GM23338 (cell line): ENCODE data around the gene PRMT1. TPM values are rescaled to one million over a fixed set of nuclear protein-coding genes. Genes with fewer than 3 reads are reported as not detected.

Experiments used
- ATAC-seq: fragments of 200-7000 bp; cut with Tn5 transposase; 3 replicates; pipeline ENCODE4 v1.9.1; 2020
- DNase-seq: peaks from one replicate; pipeline ENCODE4 v3.0.0-alpha.2; 2015; ENCODE audit warnings: low spot score
- H2AFZ ChIP-seq: fragments of 200-600 bp; sonication (generic); 2 replicates; pipeline ENCODE4 v1.8.0; 2016; ENCODE audit warnings: antibody characterized with exemption, mild to moderate bottlenecking, moderate library complexity
- H3F3A ChIP-seq: fragments of 200-600 bp; sonication (generic); replicated peaks from 2 replicates; pipeline ENCODE4 v1.8.0; 2017; ENCODE audit warnings: antibody characterized with exemption, mixed run types, low read depth
- H3K27ac ChIP-seq: fragments of 200-600 bp; sonication (generic); 2 replicates; pipeline ENCODE4 v1.6.1; 2016; ENCODE audit warnings: low read depth
- H3K27me3 ChIP-seq: fragments of 200-600 bp; sonication (generic); 2 replicates; pipeline ENCODE4 v1.8.0; 2016; ENCODE audit warnings: mild to moderate bottlenecking, mixed run types, moderate library complexity; ENCODE audit not compliant: insufficient read depth
- H3K36me3 ChIP-seq: fragments of 200-600 bp; sonication (generic); 2 replicates; pipeline ENCODE4 v1.8.0; 2016; ENCODE audit warnings: mild to moderate bottlenecking; ENCODE audit not compliant: insufficient read depth
- H3K4me1 ChIP-seq: fragments of 200-600 bp; sonication (generic); 2 replicates; pipeline ENCODE4 v1.8.0; 2016; ENCODE audit warnings: mild to moderate bottlenecking, moderate library complexity; ENCODE audit not compliant: insufficient read depth
- H3K4me2 ChIP-seq: fragments of 200-600 bp; sonication (generic); 2 replicates; pipeline ENCODE4 v1.7.1; 2017; ENCODE audit warnings: mixed run types
- H3K4me3 ChIP-seq: fragments of 200-600 bp; sonication (generic); 2 replicates; pipeline ENCODE4 v1.6.1; 2016; ENCODE audit warnings: mixed run types
- H3K79me2 ChIP-seq: fragments of 200-600 bp; sonication (generic); replicated peaks from 2 replicates; pipeline ENCODE4 v1.8.0; 2017; ENCODE audit warnings: mild to moderate bottlenecking; ENCODE audit not compliant: insufficient read depth
- H3K9me2 ChIP-seq: fragments of 200-600 bp; sonication (generic); 2 replicates; pipeline ENCODE4 v1.8.0; 2017; ENCODE audit not compliant: insufficient read depth
- H4K20me1 ChIP-seq: fragments of 200-600 bp; sonication (generic); replicated peaks from 2 replicates; pipeline ENCODE4 v1.8.0; 2017; ENCODE audit warnings: mild to moderate bottlenecking; ENCODE audit not compliant: insufficient read depth
- H3K27ac Mint-ChIP-seq: 2 replicates; pipeline ENCODE4 v1.8.0; 2020; ENCODE audit warnings: inconsistent platforms, mild to moderate bottlenecking, moderate library complexity, mixed read lengths
- H3K27me3 Mint-ChIP-seq: 3 replicates; pipeline ENCODE4 v1.8.0; 2022; ENCODE audit warnings: low read depth, mild to moderate bottlenecking, moderate library complexity, mixed read lengths, inconsistent platforms; ENCODE audit not compliant: insufficient read depth, poor library complexity
- H3K36me3 Mint-ChIP-seq: 3 replicates; pipeline ENCODE4 v1.8.0; 2021; ENCODE audit warnings: low read depth, mild to moderate bottlenecking, inconsistent platforms, moderate library complexity, mixed read lengths
- H3K4me1 Mint-ChIP-seq: 3 replicates; pipeline ENCODE4 v1.8.0; 2020; ENCODE audit warnings: mild to moderate bottlenecking, inconsistent platforms, mixed read lengths
- H3K4me3 Mint-ChIP-seq: 3 replicates; pipeline ENCODE4 v1.8.0; 2021; ENCODE audit warnings: moderate library complexity, mild to moderate bottlenecking, inconsistent platforms, mixed read lengths
- H3K9me3 Mint-ChIP-seq: 3 replicates; pipeline ENCODE4 v1.8.0; 2020; ENCODE audit warnings: moderate library complexity, mild to moderate bottlenecking, inconsistent platforms, mixed read lengths
- CREB1 ChIP-seq: fragments of 250-450 bp; sonication (Bioruptor Pico); IDR thresholded peaks from 2 replicates; pipeline ENCODE4 v1.5.0; 2020; ENCODE audit warnings: low read depth, mild to moderate bottlenecking, moderate library complexity
- ETS1 ChIP-seq: IDR thresholded peaks from 2 replicates; pipeline ENCODE4 v1.6.1; 2016; ENCODE audit warnings: antibody characterized with exemption
- EZH2 ChIP-seq: fragments of 200-600 bp; sonication (generic); IDR thresholded peaks from one replicate; pipeline ENCODE4 v1.8.0; 2017; ENCODE audit warnings: antibody characterized with exemption, mild to moderate bottlenecking, low read depth; ENCODE audit not compliant: unreplicated experiment
- EZH2phosphoT487 ChIP-seq: fragments of 200-600 bp; sonication (generic); IDR thresholded peaks from one replicate; pipeline ENCODE4 v1.8.1; 2018; ENCODE audit warnings: antibody characterized with exemption; ENCODE audit not compliant: unreplicated experiment
- JUNB ChIP-seq: IDR thresholded peaks from one replicate; pipeline ENCODE4 v1.6.1; 2016; ENCODE audit warnings: antibody characterized with exemption; ENCODE audit not compliant: unreplicated experiment
- POLR2AphosphoS5 ChIP-seq: IDR thresholded peaks from 2 replicates; pipeline ENCODE4 v1.6.1; 2016; ENCODE audit warnings: antibody characterized with exemption, low read depth
- STAT1 ChIP-seq: IDR thresholded peaks from one replicate; pipeline ENCODE4 v1.6.1; 2016; ENCODE audit warnings: antibody characterized with exemption; ENCODE audit not compliant: unreplicated experiment
- ZNF114 ChIP-seq: fragments of 250-450 bp; sonication (Bioruptor Pico); IDR thresholded peaks from 2 replicates; pipeline ENCODE4 v1.5.0; 2020; ENCODE audit warnings: mild to moderate bottlenecking, moderate library complexity
- ZNF331 ChIP-seq: fragments of 250-450 bp; sonication (Bioruptor Pico); IDR thresholded peaks from 2 replicates; pipeline ENCODE4 v1.5.0; 2020; ENCODE audit warnings: low read depth, mild to moderate bottlenecking, moderate library complexity
- polyA plus RNA-seq: library from polyadenylated mRNA; unstranded; fragments of >200 nt; fragmentation: Nextera tagmentation; extraction: Ambion mirVana; gene quantifications from 2 replicates; pipeline ENCODE4 v1.2.1, GENCODE V29; 2016
- total RNA-seq: library from RNA; depleted of rRNA; stranded (reverse); fragments of >200 nt; shearing (Covaris generic); gene quantifications from 2 replicates; pipeline ENCODE4 v1.2.3, GENCODE V29; 2014
- TF ChIP-seq, protein P1 (sequence below), 2 experiments: fragments of 200-600 bp in 1 of 2; sonication (generic) in 1 of 2; conservative IDR thresholded peaks; 2 replicates each; pipeline versions ENCODE4 v1.5.1 to v1.6.1; 2016 to 2017; ENCODE audit warnings: antibody characterized with exemption in 2 of 2, low read depth in 2 of 2, mild to moderate bottlenecking in 2 of 2, moderate library complexity in 1 of 2
- TF ChIP-seq, protein P2 (sequence below): IDR thresholded peaks from one replicate; pipeline ENCODE4 v1.6.1; 2018; ENCODE audit warnings: antibody characterized with exemption; ENCODE audit not compliant: unreplicated experiment

Gene PRMT1
- total and polyA plus RNA-seq, 2 experiments from 2014 or later = 590 to 700 TPM

DNA sequence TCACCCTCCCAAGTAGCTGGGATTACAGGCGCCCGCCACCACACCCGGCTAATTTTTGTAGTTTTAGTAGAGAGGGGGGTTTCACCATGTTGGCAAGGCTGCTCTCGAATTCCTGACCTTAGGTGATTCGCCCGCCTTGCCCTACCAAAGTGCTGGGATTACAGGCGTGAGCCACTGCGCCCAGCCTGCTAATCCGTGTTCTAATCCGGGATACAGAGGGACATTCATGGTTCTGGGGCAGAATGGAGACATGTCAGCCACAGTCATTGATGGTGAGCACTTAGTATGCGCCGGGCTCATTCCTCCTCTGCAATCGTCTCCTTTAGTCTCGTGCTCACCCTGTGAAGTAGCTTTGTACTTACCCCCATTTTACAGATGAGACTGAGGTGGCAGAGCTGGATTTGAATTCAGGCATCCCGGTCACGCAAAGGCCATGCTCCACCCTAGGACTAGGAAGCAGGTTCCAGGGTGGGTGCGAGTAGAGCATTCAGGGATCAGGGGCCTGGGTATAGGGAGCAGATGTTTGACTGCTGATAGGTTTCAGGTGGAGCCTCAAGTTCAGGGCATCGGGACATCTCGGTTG lies 45.4 kb upstream of the PRMT1 start (continued):
- TF ChIP-seq, protein P1, sequence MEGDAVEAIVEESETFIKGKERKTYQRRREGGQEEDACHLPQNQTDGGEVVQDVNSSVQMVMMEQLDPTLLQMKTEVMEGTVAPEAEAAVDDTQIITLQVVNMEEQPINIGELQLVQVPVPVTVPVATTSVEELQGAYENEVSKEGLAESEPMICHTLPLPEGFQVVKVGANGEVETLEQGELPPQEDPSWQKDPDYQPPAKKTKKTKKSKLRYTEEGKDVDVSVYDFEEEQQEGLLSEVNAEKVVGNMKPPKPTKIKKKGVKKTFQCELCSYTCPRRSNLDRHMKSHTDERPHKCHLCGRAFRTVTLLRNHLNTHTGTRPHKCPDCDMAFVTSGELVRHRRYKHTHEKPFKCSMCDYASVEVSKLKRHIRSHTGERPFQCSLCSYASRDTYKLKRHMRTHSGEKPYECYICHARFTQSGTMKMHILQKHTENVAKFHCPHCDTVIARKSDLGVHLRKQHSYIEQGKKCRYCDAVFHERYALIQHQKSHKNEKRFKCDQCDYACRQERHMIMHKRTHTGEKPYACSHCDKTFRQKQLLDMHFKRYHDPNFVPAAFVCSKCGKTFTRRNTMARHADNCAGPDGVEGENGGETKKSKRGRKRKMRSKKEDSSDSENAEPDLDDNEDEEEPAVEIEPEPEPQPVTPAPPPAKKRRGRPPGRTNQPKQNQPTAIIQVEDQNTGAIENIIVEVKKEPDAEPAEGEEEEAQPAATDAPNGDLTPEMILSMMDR (conservative IDR thresholded peaks at IDR 0.05; ENCODE audit: low read depth in 2 of 2) = no peak
- TF ChIP-seq EZH2 (no peak), EZH2phosphoT487 (no peak), ZNF114 (CRISPR knock-in tag) (no peak), ETS1 (no peak)

DNA sequence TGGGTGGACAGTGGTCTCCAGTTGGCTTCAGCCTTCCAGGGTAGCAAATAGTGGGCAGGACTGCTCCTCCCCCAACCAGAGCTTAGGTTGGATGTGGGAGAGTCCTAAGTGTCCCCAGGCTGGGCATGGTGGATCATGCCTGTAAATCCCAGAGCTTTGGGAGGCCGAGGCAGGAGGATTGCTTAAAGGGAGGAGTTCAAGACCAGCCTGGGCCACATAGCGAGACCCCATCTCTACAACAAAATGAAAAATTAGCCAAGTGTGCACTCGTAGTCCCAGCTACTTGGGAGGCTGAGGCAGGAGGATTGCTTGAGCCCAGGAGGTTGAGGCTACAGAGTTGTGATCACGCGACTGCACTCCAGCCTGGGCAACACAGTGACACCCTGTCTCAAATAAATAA lies 44.5 kb upstream of the PRMT1 start:
- H3F3A ChIP-seq = peaks cover 37% of the 10 kb centered on the region
- H3K27me3 ChIP-seq = no peaks in the 10 kb centered on the region
- no peaks in the 10 kb centered on the region; the same call in 1 of the 2 replicates for H3K36me3 ChIP-seq
- no peak overlapping the region for H3K27ac ChIP-seq
- Mint-ChIP-seq H3K27me3 (peaks cover 27% of the 10 kb centered on the region), H3K4me3 (no peak overlapping the region), H3K27ac (no peak overlapping the region), H3K9me3 (peaks cover 2% of the 10 kb centered on the region; the same call in 1 of the 3 replicates), H3K36me3 (peaks cover 11% of the 10 kb centered on the region; the same call in 2 of the 3 replicates), H3K4me1 (peaks cover 28% of the 10 kb centered on the region)
- no peaks in the 10 kb centered on the region for H3K79me2 ChIP-seq
- H3K4me3 ChIP-seq = no peak overlapping the region
- H4K20me1 ChIP-seq = peaks cover 5% of the 10 kb centered on the region
- H3K9me2 ChIP-seq = no peaks in the 10 kb centered on the region
- H3K4me2 ChIP-seq = no peak overlapping the region
- no peak overlapping the region for H2AFZ ChIP-seq
- H3K4me1 ChIP-seq = peaks cover 14% of the 10 kb centered on the region; the same call in 1 of the 2 replicates
- ATAC-seq = no peak
- DNase-seq = no peak
- TF ChIP-seq, protein P2, sequence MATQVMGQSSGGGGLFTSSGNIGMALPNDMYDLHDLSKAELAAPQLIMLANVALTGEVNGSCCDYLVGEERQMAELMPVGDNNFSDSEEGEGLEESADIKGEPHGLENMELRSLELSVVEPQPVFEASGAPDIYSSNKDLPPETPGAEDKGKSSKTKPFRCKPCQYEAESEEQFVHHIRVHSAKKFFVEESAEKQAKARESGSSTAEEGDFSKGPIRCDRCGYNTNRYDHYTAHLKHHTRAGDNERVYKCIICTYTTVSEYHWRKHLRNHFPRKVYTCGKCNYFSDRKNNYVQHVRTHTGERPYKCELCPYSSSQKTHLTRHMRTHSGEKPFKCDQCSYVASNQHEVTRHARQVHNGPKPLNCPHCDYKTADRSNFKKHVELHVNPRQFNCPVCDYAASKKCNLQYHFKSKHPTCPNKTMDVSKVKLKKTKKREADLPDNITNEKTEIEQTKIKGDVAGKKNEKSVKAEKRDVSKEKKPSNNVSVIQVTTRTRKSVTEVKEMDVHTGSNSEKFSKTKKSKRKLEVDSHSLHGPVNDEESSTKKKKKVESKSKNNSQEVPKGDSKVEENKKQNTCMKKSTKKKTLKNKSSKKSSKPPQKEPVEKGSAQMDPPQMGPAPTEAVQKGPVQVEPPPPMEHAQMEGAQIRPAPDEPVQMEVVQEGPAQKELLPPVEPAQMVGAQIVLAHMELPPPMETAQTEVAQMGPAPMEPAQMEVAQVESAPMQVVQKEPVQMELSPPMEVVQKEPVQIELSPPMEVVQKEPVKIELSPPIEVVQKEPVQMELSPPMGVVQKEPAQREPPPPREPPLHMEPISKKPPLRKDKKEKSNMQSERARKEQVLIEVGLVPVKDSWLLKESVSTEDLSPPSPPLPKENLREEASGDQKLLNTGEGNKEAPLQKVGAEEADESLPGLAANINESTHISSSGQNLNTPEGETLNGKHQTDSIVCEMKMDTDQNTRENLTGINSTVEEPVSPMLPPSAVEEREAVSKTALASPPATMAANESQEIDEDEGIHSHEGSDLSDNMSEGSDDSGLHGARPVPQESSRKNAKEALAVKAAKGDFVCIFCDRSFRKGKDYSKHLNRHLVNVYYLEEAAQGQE = no peak
- no peak for TF ChIP-seq POLR2AphosphoS5
- TF ChIP-seq, protein P1 (conservative IDR thresholded peaks at IDR 0.05; ENCODE audit: low read depth in 2 of 2) = no peak
- TF ChIP-seq JUNB = no peak
- TF ChIP-seq ETS1 = no peak
- TF ChIP-seq STAT1 = no peak
- no peak for TF ChIP-seq ZNF331 (CRISPR knock-in tag)
- no peak for TF ChIP-seq ZNF114 (CRISPR knock-in tag)
- TF ChIP-seq EZH2phosphoT487 = no peak
- no peak for TF ChIP-seq EZH2
- TF ChIP-seq CREB1 = no peak
